MV-4-11 (cell line): ENCODE measurements around the gene CEP76.
"Not testable (repeated sequence)": the region's sequence is repeated elsewhere in the genome, so short reads cannot be mapped to it uniquely, and the experiment has no call there.

Experiments used
- DNase-seq: peaks from one replicate; lab custom pipeline; 2025; lab: John Stamatoyannopoulos, UW

The CEP76 gene

DNA sequence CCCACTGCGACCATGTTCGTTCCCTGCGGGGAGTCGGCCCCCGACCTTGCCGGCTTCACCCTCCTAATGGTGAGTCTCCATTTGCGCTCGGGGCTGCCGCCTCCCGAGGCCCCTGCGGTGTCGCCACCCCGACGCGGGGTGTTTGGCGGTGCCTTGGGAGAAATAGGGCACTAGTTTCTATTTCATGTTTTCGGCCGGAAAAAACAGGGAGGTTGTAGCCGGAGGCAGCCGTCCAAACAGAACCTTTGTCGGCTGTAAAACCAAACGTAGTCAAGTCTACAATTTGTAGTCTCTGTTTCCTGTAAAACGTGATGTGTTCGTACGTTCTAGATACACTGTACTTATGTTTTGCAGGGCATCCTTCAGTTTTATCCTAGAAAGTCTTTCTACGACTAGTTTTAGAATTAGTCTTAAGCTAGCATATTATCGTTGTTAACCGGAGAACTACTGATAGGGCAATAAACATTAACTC, 609 bp upstream of the CEP76 start:
- DNase-seq: no peak

DNA sequence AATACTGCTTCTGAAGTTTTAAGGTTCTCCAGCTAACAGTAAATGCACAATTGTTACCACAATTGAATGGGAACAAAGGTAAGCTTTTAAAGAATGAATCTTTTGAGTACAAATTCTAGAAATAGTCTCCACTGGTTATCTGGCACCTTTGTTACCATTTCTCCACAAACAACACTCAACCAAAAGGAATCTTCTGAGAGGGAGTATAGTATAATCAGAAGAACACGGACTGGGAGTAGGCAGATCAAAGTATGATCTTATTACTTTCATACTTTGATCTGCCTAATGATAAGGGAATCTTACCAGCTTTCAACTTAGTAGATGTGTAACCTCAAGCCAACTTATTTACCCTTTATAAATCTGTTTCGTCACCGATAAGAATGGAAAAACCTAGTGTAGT, 1.4 kb downstream of the CEP76 start:
- no peak for DNase-seq

DNA sequence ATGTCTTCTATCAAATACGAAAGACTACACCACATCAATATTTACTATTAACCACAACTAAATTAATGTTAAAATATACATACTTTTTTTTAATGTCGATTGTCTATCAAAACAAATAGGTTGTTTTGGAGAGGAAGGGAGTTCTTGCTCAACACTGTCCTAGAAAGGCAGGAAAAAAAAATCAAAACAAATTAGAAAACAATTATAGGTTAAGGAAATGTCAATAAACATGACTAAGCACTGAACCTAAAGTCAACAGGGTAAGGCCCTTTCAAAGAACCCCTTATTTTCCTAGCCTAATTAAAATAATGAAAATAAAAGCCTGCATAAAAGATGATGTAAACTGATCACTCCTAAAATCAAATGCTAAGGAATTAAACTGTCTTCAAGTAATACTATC, 2.8 kb downstream of the CEP76 start:
- no peak for DNase-seq

DNA sequence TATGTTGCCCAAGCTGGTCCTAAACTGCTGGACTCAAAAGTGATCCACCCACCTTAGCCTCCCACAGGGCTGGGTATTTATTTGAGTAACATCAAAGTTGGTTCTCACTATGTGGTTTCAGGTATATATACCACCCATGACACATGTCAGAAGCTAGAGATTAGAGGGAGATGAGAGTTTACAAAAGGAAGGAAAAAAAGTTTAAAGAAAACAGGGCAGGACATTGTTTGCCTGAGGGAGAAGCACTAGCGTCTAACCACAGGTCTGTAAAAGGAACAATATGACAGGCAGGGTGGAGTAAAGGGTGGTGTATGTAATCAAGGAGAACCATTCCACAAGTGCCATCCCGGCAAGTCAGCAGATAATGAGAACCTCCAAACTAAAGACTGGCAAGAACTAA, 8.5 kb downstream of the CEP76 start:
- DNase-seq: no peak

DNA sequence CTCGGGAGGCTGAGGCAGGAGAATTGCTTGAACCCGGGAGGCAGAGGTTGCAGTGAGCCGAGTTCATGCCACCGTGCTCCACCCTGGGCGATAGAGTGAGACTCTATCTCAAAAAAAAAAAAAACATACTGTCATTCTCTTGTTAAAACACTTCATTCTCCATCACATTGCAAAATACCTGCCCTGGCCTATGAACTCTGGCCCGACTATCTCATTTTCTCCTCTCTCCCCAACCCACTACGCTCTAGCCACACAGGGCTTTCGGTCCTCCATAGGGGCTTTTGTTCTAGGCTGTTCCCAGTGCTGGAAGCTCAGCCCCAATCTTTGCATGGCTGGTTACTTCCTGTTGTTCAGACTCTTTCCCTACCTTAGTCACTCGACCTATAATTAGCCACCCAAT, 10.3 kb downstream of the CEP76 start:
- DNase-seq: no peak

DNA sequence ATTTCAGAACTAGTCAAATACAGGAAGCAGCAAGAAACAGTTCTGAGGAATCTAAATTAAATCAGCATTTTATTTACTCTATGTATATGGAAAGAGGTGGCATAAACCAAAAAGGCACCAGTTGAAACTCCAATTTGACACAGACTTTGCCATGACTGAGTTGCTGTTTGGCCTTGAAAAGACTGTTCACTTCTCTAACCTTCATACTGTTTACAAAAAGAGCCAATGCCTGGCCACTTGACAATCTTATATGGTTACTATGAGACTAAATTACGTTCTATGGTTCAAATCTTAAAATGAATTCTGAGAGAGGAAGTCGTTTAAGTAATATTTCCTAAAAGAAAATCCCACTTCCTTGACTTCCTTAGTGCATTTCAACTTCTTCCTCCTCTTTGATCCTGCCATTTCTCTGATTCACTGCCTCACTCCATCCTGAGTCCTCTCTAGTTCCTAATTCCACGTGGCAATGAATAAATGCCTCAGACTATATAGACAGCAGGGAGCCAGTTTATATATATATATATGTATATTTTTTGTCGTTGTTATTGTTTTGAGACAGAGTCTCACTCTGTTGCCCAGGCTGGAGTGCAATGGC, 13.2 kb downstream of the CEP76 start:
- DNase-seq: peak; percentile 28

DNA sequence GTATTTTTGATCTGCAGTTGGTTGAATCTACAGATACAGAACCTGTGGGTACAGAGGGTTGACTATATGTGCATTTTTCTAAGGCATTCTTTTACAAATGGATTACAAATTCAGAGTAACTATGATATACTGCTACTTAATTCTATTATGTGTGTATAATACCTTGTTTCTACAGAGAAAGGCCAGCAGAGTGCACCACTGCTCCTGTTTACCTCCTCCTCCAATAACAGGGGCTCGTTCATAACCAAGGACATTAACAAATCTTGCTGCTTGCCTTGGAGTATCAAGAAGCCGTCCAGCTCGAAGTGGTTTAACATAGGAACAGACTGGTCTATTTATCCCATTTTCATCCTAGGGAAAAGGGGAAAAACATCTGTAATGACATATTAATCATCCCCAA, 16.4 kb downstream of the CEP76 start:
- peak; percentile 14 for DNase-seq

DNA sequence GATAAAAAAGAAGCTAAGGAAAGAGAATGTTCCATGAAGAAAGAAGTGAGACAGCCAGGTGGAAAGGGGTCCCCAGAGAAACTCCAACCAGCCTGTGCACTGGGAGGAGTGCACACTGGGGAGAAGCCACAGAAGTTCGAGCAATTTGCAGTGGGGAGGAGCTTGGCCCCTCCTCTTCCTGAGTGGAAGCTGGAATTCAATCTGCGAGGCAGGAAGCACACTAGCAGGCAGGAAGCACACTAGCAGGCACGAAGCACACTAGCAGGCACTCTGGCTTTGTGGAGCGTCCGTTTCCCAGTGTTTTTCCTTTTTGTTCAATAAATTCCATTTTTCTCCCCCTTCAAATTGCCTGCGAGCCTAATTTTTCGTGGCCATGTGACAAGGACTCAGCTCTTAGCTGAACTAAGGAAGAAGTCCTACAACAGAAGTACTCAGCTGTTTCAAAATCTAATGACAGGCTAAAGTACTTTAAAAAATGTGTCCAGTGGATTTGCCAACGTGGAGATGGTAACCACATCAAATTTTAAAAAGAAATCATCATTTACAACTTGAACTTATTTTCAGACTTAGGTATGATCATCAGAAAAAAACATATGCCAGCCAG, 23.2 kb downstream of the CEP76 start:
- DNase-seq: peak; percentile 38

DNA sequence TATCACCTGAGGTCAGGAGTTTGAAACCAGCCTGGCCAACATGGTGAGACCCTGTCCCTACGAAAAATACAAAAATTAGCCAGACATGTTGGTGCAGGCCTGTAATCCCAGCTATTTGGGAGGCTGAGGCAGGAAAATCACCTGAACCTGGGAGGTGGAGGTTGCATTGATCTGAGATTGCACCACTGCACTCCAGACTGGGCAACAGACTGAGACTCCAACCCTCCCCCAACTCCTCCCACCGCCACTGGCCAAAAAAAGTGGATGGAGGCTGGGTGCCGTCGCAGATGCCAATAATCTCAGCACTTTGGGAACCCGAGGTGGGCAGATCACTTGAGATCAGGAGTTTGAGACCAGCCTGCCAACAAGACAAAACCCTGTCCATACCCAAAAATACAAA, 34.5 kb downstream of the CEP76 start:
- no peak for DNase-seq

DNA sequence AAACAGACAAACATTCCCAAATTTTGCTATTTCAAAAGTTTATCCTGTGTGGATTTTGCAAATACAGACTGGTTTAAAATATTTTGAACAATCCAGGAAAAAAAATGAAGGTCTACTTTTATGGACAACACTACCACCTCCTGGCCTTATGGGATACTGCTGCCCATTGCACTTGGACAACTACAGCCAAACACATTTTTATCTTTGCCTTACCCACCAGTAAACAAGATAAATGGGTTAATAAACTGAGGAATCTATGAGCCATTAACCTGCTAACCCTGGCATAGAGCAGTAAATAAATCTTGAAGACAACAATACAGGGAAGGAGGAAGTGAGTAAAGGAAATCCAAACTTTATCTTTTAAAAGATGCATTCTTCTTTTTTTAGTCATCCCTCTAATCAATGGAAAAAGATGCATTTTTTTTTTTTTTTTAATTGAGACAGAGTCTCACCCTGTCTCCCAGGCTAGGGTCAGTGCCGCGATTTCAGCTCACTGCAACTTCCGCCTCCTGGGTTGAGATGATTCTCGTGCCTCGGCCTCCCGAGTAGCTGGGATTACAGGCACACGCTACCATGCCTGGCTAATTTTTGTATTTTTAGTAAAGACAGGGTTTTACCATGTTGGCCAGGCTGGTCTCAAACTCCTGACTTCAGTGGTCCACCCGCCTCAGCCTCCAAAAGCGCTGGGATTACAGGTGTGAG, 42.5 kb downstream of the CEP76 start:
- peak; percentile 19 for DNase-seq

DNA sequence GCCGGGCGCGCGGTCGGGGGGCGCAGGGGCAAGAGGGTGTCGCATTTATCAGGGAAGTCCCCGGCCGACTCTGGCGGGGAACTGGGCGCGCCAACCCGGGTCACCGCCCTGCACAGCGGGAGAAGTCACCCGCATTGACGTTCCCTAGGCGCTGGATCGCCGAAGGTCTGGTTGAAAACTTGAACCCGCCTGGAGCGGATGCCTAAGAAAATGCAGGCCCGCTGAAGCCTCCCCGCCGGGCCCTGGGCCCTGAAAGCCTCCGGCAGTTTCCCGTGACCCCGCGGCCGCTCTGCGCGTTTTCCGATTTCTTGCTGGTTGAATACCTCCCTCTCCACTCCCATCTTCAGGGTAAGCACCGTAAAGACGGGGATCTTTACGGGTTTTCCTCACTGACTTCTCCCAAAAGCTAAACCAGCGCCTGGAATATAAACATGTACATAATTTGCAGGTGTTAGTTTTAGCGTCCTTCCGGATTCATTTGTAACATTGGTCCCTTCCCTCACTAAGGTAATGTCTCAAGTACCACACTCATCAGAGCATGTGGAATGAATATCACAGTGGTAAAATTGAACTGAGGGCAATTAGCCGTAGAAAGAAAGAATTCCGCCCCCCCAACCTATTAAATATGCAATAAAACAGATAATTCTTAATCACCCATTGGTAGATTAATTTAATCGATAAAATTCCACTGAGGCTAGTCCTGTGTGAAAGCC, 43.9 kb downstream of the CEP76 start:
- no peak for DNase-seq

DNA sequence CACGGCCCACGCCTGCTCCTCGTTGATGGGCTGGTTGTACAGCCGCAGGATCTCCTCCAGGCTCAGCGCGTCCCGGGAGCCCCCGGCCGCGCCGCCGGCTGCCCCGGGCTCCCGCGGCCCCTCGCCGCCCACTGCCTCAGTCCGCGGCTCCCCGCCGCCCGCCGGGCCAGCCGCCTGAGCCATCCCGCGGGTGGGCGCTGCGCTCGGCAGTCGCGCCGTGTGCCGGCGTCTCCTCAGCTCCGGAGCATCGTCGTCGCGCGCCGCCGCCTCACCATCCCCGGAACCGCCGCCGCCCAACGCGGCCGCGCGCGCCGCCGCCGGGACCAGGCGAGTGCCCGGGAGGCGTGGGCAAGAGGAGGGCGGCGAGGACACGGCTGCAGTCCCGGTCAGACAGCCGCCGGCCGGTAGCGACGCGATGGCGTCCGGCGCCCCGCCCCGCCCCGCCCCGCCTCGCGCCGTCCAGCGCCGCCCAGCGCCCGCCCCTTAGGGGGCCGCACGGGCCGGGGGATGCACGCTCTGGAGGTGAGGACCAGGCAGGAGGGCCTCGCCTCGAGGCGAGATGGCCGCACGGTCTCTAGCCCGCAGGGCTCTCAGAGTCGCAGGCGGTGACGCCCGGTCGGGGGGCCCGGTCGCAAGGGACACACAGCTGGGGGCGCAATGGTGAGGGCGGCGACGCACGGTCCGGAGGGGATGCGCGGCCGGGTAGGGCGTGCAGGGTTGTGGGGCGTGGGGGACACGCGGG, 44.7 kb downstream of the CEP76 start, which contains the start of gene SPIRE1:
Gene SPIRE1, minus strand, starts transcription at position 424 of the 742 bp plus-strand sequence. Its CDS starts 241 bp downstream, at position 183.
- DNase-seq: no peak

DNA sequence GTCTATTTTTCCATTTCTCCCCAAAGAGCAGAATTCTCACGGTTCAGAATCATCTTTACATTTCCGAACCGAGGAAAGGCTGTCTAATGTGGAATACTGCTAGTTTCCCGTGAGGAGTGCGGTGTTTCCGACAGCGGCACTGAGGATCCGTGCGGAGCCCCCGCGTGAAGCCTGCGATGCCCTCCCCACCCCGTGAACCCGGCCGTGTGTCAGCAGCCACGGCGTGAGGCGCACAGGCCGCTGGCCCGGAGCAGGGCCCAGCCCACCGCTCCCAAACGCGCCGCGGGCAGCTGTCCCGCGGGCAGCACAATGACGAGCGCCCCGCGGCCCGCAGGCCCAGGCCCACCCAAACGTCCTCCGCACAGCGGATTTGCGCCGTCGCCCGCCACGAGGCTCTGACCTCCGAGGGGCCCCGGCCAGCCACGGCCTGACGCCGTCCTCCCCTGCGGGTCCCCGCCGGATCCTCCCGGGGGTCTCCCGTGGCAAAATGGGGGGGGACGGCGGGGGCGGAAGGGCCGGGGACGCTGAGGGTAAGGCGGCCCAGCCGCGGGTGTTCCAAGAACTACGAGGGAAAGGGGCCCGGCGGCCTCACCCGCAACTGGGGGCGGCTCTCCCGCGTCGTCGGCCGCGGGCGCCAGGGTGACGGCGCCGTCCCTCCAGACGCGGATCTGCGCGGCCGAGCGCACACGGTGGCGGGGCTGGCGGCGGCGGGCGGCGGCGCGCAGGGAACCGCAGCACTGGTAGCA, 45.4 kb downstream of the CEP76 start:
- no peak for DNase-seq

DNA sequence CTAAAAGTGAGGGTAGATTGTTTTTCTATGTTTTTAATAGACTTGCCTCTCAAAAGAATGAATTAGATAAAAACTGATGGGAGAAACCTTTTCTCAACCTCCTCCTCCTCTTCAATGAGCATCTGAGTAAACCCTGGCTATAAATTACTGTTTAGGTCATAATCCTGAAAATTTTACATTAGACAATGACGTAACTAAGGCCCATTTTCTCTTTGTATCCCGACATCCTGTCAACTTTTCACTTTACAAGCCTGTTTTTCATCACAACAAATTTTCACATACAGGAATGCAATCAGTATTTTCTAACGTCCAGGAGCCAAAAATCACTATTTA, 46.0 kb downstream of the CEP76 start:
- DNase-seq: no peak

DNA sequence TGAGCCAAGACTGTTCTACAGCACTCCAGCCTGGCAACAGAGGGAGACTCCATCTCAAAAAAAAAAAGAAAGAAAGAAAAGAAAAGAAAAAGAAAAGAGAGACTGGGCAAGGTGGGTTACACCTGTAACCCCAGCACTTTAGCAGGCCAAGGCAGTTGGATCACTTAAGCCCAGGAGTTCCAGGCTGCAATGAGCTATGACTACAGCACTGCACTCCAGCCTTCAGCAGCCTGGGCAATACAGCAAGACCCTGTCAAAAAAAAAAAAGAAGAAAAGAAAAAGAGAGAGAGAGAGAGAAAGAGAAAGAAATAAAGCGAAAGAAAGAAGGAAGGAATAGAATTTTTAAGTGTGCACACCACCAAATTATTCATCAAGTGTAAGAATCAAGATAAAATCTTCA, 47.6 kb downstream of the CEP76 start:
- no peak for DNase-seq

DNA sequence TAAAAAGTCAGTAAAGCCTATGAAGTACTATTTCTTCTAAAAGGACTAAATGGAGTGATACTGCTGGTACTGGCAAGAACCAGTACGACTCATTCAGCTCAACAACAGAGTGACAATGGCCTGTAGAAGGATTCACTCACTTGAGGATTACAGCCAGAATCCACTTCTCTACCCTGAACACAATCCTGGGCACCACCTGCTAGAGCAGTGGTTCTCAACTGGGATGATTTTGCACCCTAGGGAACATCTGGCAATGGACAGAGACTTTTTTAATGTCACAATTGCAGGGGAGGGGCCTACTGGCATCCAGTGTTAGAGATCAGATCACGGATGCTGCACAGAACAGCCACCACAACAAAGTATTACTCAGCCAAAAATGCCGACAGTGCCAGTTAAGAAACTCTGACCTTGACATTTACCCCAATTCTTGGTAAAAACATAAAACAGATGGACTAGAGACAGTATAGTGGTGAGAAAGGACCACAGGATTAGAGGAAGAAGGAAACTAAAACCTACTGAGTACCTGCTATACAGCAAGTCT, 49.6 kb downstream of the CEP76 start:
- peak; percentile 82 for DNase-seq

DNA sequence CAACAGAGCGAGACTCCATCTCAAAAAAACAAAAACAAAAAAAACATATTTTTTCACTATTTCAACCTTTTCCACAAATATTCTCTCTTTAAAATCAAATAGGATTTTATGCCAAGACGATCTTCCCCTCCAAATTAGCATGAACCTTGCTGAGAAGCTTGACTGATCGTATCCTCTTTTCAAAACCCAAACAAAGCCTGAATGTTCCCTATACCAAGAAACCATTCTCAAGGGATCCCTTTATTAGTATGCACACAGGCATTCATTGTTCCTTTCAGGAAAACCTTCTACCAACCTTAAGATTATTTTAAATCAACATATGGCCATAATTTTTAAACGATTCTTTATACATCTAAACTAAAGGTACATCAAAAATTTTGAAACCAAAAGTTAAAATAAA, 50.9 kb downstream of the CEP76 start:
- no peak for DNase-seq

DNA sequence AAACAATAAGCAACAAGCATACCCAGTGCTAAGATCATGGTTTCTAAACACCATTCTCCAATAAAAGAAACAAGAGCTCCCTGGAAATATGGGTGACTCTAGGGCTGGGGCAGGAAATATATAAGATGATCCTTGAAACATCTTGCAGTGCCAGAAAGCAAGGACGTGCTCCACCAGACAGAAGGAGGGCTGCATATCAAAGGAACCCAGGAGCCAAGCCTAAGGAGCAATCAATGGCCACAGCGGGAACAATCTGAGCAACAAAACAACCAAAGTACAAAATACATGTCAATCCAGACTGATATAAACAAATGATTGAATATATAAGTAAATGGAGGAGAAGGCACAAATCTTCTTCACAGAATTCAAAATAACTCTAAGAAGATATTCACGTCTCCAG, 54.8 kb downstream of the CEP76 start:
- DNase-seq: no peak

DNA sequence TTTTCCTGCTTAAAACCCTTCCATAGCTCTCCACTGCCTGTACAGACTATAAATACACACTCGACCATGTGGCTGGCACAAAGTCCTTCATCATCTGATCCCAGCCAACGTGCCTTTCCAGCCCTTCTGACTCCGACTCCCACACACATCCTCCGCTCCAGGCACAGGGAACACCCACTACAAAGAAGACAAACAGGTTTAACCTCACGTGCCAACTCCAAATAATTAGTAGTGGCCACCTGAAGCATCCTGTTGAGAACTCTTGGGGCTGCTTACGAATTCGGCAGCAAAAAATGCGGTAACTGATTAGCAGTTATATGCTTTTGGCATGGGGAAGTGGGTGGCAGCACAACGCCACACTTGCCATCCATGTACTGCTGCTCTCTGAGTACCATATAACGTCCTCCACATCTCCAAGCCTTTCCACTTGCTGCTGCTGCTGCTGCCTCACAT, 56.7 kb downstream of the CEP76 start:
- DNase-seq: no peak

DNA sequence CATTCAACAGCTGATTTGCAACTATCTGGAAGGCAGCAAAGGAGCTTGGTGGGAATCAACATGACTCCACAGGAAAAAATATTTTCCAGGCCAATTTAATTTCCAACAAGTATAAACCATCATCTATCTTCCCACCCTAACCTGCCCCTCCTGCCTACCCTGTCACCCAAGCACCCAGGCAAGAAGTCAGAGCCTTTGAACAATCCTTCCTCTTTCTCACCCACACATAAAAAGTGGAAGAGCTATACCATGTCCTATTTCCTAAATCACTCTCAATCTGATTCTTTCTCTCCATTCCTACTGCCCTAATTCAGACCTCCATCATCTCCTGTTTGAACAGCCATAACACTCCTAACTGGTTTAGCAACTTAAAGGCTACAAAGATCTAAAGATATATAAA, 57.3 kb downstream of the CEP76 start:
- DNase-seq: no peak

DNA sequence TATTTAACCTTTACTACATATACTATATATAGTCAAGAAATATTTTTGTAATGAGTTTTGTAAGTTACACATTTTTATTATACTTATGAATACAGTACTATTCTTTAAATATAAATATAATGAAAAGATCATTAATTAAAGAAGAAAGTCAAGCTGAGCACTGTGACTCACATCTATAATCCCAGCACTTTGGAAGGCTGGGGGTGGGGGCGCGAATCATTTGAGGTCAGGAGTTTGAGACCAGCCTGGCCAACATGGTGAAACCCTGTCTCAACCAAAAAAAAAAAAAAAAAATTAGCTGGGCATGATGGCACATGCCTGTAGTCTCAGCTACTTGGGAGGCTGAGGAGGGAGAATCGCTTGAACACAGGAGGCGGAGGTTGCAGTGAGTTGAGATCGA, 58.8 kb downstream of the CEP76 start:
- DNase-seq: not testable (repeated sequence)
